ENCODE measurements around the gene FBLN1. TPM values are rescaled to one million over a fixed set of nuclear protein-coding genes. Genes with fewer than 3 reads are reported as not detected.

Gene FBLN1
- total RNA-seq, 2 donors from 2014 or later: 226 to 305 TPM

DNA sequence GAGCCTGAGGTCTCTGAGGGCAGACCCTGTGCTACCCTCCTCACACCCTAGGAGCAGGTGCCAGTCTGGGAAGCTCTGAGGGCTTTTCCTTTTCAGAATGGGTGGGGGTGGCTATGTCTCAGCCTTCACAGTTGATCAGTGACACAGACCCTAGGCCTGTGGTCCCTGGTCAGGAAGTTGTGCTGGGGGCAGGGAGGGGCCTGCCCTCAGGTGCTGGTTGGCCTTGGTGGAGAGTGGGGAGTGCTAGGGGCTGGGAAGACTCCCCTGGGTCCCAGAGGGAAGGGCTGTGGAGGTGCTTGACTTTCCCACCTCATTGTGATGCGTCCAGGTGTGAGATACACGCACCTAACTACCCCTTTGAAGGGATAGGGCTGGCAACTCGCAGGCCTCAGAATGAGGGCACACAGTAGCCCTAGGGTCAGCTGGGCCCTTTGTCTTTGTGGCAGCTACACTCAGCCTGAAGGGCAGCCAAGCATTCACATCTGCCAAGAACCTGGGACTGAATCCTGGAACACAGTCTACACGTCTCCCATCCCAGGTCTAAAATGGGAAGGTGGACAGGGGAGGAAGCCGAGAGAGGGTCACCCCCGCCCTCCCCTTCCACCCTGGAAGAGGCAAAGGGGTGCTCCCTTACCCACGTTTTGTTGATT lies 137.7 kb downstream of the FBLN1 start:
- Histone ChIP-seq H3K9ac (ENCODE audit: extremely low read depth, low read length, poor library complexity, severe bottlenecking) (no peak overlapping the region), H3K4me3 (ENCODE audit: low read length) (no peak overlapping the region), H3K4me1 (ENCODE audit: control insufficient read depth, insufficient read depth, low read length) (no peaks in the 10 kb centered on the region), H3K27me3 (ENCODE audit: control insufficient read depth, insufficient read depth, low read length, poor library complexity, severe bottlenecking) (peaks cover 10% of the 10 kb centered on the region), H3K27ac (ENCODE audit: low read depth, low read length) (no peak overlapping the region), H3K36me3 (ENCODE audit: control insufficient read depth, insufficient read depth, low read length) (no peaks in the 10 kb centered on the region), H3K9me3 (ENCODE audit: control insufficient read depth, low read length) (no peaks in the 10 kb centered on the region)
- no peak for DNase-seq
- peaks cover 62% of the 10 kb centered on the region for H3K27me3 Mint-ChIP-seq (ENCODE audit: insufficient read depth)
- H3K4me3 Mint-ChIP-seq: no peak overlapping the region
- TF ChIP-seq, protein P1, sequence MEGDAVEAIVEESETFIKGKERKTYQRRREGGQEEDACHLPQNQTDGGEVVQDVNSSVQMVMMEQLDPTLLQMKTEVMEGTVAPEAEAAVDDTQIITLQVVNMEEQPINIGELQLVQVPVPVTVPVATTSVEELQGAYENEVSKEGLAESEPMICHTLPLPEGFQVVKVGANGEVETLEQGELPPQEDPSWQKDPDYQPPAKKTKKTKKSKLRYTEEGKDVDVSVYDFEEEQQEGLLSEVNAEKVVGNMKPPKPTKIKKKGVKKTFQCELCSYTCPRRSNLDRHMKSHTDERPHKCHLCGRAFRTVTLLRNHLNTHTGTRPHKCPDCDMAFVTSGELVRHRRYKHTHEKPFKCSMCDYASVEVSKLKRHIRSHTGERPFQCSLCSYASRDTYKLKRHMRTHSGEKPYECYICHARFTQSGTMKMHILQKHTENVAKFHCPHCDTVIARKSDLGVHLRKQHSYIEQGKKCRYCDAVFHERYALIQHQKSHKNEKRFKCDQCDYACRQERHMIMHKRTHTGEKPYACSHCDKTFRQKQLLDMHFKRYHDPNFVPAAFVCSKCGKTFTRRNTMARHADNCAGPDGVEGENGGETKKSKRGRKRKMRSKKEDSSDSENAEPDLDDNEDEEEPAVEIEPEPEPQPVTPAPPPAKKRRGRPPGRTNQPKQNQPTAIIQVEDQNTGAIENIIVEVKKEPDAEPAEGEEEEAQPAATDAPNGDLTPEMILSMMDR (conservative IDR thresholded peaks at IDR 0.05): no peak
- no peaks in the 10 kb centered on the region for H3K36me3 Mint-ChIP-seq (ENCODE audit: low read depth)
- H3K4me1 Mint-ChIP-seq: peaks cover 16% of the 10 kb centered on the region
- WGBS, 2 experiments (ENCODE audit: insufficient coverage in 1 of 2, insufficient read length in 1 of 2): 79 to 83% methylated on average over 3 to 7 of the region's 7 CpGs
- H3K27ac Mint-ChIP-seq: no peak overlapping the region
- H3K9me3 Mint-ChIP-seq: no peaks in the 10 kb centered on the region

DNA sequence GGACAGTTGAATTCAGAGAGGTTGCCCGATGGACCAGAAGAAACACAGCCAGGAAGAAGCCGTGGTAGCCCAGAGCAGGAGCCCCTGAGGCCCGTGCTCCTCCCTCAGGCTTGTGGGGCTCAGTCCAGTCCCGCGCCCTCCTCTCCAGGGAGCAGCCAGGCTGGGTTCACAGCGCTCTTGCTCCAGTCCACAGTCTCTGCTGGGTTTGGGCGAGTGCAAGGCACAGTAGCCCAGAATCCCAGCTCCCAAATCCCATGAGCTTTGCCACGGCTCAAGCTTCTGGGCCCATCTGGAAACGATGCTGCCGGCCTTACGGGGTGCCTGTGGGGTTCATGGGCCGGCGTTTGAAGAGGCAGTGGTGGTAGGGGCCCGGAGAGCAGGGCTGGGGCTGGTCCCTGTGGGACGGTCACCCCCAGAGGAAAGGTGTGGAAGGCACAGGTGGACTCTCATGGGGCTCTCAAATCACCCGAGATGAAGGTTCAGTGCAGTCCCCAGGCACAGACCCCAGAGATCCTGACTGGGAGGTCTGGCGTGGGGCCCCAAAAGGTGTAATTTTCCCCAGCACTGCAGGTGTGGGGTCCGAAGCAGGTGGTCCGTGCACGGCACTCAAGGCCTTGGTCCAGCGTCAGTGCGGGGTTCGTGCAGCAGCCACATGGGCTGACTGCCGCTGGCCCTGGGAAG lies 138.4 kb downstream of the FBLN1 start:
- Histone ChIP-seq H3K9me3 (ENCODE audit: control insufficient read depth, low read length) (no peaks in the 10 kb centered on the region), H3K9ac (ENCODE audit: extremely low read depth, low read length, poor library complexity, severe bottlenecking) (no peak overlapping the region), H3K4me3 (ENCODE audit: low read length) (no peak overlapping the region), H3K36me3 (ENCODE audit: control insufficient read depth, insufficient read depth, low read length) (no peaks in the 10 kb centered on the region), H3K4me1 (ENCODE audit: control insufficient read depth, insufficient read depth, low read length) (no peaks in the 10 kb centered on the region), H3K27ac (ENCODE audit: low read depth, low read length) (no peak overlapping the region), H3K27me3 (ENCODE audit: control insufficient read depth, insufficient read depth, low read length, poor library complexity, severe bottlenecking) (peaks cover 13% of the 10 kb centered on the region)
- Mint-ChIP-seq H3K27me3 (ENCODE audit: insufficient read depth) (peaks cover 63% of the 10 kb centered on the region), H3K36me3 (ENCODE audit: low read depth) (no peaks in the 10 kb centered on the region), H3K9me3 (no peaks in the 10 kb centered on the region), H3K27ac (no peak overlapping the region), H3K4me3 (no peak overlapping the region), H3K4me1 (peaks cover 16% of the 10 kb centered on the region)
- TF ChIP-seq, protein P1 (conservative IDR thresholded peaks at IDR 0.05): no peak
- WGBS, 2 experiments (ENCODE audit: insufficient coverage in 1 of 2, insufficient read length in 1 of 2): 92 to 93% methylated on average over 7 to 24 of the region's 24 CpGs
- DNase-seq: no peak

DNA sequence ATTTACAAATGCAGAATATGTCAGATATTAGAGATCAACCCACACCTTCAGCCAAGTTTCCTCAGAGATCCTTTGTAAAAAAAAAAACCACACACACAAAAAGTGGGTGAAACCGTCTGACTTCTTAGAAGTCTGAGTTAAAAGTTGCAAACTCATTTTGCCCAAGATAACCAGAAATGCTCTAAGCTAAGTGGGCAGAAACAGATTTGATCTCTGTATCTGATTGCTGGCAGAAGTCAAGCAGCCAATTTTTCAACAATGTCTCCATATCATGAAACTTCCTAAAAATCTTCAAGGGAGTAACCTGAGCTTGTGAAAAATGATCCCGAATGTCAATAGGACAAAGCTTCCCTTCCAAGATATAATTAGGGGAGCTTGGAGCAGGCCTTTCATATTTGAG lies 140.3 kb downstream of the FBLN1 start:
- no peaks in the 10 kb centered on the region for H3K9me3 Mint-ChIP-seq
- Histone ChIP-seq H3K27ac (ENCODE audit: low read depth, low read length) (no peak overlapping the region), H3K4me3 (ENCODE audit: low read length) (no peak overlapping the region), H3K9me3 (ENCODE audit: control insufficient read depth, low read length) (no peaks in the 10 kb centered on the region), H3K9ac (ENCODE audit: extremely low read depth, low read length, poor library complexity, severe bottlenecking) (no peak overlapping the region), H3K36me3 (ENCODE audit: control insufficient read depth, insufficient read depth, low read length) (no peaks in the 10 kb centered on the region), H3K27me3 (ENCODE audit: control insufficient read depth, insufficient read depth, low read length, poor library complexity, severe bottlenecking) (peaks cover 17% of the 10 kb centered on the region), H3K4me1 (ENCODE audit: control insufficient read depth, insufficient read depth, low read length) (no peaks in the 10 kb centered on the region)
- no peaks in the 10 kb centered on the region for H3K36me3 Mint-ChIP-seq (ENCODE audit: low read depth)
- peaks cover 16% of the 10 kb centered on the region for H3K4me1 Mint-ChIP-seq
- TF ChIP-seq, protein P1 (conservative IDR thresholded peaks at IDR 0.05): no peak
- peaks cover 69% of the 10 kb centered on the region for H3K27me3 Mint-ChIP-seq (ENCODE audit: insufficient read depth)
- WGBS, 2 experiments (ENCODE audit: insufficient coverage in 1 of 2, insufficient read length in 1 of 2): 75 to 80% methylated on average over 2 of the region's 2 CpGs
- DNase-seq: no peak
- no peak overlapping the region for H3K4me3 Mint-ChIP-seq
- no peak overlapping the region for H3K27ac Mint-ChIP-seq

All from endodermal cell (in vitro differentiated cells).